Measurements from ENCODE around the gene CTAG2.
"Not testable (repeated sequence)": the region's sequence is repeated elsewhere in the genome, so short reads cannot be mapped to it uniquely, and the experiment has no call there.

Gene CTAG2

DNA sequence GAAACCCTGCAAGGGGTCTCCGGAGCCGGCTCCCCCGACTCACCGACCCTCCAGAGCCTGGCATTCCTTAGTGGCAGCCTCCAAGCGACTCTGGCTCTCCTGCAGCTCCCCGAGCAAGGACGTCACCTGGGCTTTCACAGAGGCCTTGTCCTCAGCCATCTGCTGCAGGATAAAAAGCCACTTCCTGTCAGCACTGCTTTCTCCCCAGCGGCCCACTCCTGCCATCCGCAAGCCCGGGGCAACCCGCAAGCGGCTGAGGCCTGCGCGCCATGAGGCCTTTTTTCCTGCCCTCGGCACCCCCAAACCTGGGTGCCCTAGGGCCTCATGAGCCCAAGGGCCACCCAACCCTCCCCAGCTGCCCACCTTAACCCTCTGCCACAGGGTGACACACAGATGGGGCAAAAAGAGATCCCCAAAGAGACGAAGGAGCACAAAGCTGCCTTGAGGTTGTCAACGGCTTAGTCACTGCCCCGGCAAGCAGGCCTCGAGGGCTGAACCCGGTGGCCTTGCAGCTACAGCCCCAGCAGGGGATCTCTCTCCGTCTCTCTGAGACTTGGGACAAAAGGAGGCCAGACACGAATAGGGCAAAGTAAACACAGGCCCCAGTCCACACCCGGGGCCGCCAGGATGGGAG lies 7.5 kb downstream of the CTAG2 start:
- not testable (repeated sequence) for DNase-seq

DNA sequence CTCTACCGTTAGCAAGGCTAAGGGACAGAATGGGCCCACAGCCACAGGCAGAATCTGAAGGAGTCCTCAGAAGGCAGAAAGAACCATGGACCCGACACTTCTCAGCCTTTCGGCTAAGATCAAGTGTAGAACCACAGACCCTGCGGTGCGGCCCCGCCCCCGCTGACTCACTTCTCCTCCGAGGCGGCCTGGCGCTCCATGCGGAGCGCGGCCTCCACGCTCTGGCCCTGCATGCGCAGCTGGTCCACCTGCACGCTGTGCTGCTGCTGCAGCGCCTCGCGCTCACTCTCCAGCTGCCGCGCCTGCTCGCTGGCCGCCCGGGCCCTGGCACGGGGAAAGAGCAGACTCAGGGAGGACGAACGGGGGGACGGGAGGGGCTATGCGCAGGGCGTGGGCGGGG lies 9.7 kb downstream of the CTAG2 start:
- not testable (repeated sequence) for DNase-seq

DNA sequence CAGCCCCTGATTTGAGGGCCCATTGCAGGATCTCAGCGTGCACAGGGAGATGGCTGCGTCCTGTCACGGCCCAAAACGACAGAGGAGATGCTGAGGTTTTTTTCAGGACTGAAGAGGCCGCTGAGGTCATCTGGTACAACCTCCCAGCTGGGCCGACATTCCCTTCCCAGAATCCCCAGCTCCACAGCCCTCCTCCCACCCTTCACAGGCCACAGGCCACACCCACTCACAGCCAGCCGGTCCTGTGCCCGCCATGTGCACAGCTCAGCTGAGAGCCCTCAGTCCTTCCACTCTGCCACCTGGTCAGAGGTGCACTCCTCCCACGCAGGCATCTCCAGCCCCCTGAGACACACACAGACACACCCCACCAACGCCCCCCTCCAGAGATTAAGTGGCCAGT lies 11.6 kb downstream of the CTAG2 start:
- not testable (repeated sequence) for DNase-seq

DNA sequence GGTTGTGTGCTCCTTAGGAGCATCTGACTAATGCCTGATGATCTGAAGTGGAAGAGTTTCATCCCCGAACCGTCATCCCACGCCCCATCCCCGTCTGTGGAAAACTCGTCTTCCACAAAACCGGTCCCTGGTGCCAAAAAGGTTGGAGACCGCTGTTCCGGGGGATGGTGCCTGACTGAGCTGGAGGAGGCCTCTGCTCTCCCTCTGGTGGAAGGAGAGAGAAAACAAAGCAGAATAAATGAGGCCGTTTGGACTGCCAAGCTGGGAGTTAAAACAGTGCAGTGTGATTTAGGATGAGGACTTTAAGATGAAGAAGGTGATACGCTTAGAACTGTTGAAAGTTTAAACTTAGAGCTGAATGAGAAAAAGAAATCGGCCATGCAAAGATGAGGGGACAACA lies 19.7 kb downstream of the CTAG2 start:
- DNase-seq: not testable (repeated sequence)

DNA sequence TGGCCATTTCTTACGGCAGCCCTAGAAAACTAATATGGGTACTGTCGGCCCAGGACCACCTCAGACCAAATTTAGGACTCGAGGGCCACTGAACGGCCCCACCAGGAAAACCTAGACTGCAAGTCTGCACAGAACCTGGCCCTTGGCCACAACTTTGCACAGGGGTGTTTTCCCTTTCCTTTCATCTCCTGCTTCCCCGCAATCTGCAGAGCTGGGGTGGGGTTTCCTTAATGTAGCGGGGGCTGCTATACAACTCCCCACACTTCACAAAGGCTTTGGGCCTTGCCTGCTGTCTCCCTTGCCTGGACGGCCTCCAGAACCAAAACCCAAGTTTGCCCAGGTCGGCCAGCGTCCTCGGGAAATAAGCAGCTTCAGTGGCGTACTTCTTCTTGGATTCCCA lies 22.4 kb downstream of the CTAG2 start:
- DNase-seq: not testable (repeated sequence)

DNA sequence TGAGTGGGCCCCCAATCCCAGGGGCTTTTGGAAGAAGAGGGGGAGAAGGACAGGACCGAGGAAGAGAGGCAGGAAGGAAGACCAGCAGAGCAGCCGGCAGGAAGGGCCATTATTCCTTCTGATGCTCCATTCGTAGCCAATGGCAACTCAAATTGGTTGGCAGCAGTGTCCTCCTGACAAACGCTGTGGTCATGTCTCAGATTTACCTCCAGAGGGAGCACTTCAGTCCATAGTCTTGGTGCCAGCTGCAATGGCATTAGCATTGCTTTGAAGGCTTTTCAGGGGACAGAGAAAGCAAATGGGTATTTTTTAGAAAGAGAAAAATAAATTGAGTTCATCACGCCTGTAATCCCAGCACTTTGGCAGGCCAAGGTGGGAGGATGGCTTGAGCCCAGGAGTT lies 24.4 kb downstream of the CTAG2 start:
- not testable (repeated sequence) for DNase-seq

DNA sequence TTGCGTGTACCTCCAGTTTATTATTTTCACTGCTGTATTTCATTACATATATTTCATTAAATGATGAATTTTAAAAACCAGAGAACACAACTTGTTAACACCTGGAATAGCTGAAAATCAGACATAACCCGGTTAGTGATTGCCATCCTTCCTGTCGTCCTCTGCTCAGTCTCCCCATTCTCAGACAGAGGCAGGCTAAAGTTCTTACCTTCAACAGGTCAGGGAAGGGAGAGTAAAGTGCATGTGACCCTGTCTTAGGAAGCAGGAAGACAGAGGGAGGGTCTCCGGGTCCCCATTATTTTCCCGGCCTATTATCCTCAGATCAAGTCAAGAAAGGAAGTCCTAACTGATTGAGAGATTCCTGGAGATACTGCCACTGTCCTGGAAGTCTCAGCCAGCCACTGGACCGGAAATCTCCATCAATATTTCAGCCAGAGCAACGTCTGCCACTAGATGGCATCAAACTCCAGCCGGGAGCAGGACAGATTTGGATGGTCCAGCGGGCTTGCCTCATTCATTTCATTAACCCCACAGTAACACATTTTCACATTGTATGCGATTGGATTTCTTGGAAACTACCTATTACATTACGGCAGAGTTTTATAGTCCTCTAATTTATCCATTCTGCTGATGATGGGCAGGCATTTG lies 32.5 kb downstream of the CTAG2 start:
- not testable (repeated sequence) for DNase-seq

DNA sequence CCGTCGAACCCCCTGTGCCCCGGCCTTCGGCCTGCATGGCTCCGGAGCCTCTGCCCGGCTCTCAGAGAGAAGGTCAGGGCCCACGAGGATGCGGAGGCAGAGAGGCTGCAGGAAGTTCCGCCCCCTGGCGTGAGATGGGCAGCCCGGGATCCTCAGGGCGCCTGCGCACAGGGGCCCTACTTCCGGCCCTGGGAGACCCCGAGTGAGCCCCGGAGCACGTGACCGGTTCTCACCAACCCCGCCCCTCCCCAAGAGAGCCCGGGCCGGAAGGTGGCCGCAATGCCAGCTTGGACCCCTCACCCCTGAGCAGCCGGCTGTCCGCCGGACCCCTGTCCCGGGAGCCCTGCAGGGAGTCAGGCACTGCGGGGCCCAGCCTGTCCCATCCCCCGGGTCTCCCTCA lies 34.2 kb downstream of the CTAG2 start, which contains the start of gene CTAG1B:
CTAG1B (minus strand) TSS at position 101 of the 400 bp plus-strand sequence; CDS start at position 37, 64 bp downstream.
- not testable (repeated sequence) for DNase-seq

DNA sequence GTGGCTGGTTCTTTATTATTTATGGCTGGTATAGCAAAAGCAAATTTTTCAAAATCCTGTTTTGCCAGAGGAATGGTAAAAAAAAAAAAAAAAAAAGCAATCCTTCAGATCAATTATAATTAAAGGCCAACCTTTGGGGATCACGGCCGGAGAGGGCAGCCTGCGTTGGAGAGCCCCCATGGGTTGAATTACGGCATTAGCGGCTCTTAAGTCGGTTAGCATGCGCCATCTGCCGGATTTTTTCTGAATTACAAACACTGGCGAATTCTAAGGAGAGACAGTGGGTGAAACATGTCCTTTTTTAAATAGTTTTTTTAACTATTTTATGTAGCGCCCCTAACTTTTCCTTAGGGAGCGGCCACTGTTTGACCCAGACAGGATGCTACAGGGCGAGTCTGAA lies 39.8 kb downstream of the CTAG2 start:
- DNase-seq: not testable (repeated sequence)

DNA sequence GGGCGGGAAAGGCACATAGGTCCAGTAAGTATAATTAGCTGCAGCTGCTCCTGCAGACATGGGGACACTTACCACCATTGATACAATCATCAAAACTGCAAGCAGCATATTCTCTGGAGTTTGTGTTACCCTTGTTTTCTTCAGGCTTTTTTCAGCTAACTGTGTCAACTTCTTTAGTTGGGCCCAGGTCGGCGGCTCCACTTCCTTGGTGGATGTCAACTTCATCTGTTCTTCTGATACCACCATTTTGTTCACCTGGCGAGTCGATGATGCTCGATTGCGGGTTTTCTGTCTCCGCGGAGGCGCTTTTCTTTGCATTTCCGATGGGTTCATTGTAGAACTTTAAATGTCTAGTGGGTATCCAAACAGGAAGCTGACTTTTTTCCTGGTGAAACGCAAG lies 42.2 kb downstream of the CTAG2 start:
- DNase-seq: not testable (repeated sequence)

DNA sequence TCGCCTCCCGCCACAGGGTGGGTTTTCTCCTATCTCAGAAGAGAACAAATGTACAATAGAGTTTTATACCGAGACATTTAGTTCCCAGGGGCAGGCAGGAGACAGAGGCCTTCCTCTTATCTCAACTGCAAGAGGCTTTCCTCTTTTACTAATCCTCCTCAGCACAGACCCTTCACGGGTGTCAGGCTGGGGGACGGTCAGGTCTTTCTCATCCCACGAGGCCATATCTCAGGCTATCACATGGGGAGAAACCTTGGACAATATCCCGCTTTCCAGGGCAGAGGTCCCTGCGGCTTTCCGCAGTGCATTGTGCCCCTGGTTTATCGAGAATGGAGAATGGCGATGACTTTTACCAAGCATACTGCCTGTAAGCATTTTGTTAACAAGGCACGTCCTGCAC lies 44.6 kb downstream of the CTAG2 start:
- DNase-seq: not testable (repeated sequence)

DNA sequence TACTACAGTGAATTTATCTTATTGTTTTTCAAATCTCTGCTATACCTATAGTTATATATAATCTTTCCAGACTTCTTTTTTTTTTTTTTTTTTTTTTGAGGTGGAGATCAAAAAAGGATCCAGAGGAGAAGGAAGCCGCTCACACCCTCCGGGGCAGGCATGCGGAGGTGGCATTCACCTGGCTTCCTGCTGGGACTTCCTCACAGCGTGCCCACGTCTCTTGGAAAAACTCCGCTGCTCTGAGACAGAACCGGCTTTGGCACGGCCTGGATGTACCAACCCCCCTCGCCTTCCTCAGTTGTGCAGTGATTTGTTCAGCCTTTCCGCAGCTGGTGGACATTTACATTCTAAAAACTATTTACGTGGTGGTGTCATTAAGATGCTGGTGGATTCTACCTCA lies 45.4 kb downstream of the CTAG2 start:
- not testable (repeated sequence) for DNase-seq

DNA sequence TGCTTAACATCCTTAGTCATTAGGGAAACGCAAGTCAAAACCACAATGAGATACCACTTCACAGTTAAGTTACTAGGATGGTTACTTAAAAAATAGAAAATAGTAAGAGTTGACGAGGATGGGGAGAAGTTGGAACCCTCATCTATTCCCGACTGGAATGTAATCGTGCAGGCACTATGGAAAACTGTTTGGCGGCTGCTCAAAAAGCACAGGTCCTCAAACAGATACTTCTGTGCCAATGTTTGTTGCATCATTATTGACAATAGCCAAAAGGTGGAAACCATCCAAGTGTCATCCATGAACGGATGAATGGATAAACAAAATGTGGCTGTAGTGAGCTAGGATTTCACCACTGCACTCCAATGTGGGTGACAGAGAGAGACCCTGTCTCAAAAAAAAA lies 46.0 kb downstream of the CTAG2 start:
- no peak for DNase-seq

DNA sequence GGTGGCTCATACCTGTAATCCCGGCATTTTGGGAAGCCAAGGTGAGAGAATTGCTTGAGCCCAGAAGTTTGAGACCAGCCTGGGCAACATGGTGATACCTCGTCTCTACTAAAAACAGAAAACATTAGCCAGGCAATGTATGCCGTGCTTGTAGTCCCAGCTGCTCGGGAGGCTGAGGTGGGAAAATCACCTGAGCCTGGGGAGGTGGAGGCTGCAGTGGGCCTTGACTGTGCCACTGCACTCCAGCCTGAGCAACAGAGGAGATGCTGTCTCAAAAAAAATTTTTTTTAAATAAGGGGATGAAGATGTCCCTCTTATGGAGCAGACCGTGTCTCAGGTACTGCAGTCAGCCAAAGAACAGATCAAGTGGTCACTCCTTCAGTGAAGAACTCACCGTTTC lies 47.8 kb downstream of the CTAG2 start:
- no peak for DNase-seq

DNA sequence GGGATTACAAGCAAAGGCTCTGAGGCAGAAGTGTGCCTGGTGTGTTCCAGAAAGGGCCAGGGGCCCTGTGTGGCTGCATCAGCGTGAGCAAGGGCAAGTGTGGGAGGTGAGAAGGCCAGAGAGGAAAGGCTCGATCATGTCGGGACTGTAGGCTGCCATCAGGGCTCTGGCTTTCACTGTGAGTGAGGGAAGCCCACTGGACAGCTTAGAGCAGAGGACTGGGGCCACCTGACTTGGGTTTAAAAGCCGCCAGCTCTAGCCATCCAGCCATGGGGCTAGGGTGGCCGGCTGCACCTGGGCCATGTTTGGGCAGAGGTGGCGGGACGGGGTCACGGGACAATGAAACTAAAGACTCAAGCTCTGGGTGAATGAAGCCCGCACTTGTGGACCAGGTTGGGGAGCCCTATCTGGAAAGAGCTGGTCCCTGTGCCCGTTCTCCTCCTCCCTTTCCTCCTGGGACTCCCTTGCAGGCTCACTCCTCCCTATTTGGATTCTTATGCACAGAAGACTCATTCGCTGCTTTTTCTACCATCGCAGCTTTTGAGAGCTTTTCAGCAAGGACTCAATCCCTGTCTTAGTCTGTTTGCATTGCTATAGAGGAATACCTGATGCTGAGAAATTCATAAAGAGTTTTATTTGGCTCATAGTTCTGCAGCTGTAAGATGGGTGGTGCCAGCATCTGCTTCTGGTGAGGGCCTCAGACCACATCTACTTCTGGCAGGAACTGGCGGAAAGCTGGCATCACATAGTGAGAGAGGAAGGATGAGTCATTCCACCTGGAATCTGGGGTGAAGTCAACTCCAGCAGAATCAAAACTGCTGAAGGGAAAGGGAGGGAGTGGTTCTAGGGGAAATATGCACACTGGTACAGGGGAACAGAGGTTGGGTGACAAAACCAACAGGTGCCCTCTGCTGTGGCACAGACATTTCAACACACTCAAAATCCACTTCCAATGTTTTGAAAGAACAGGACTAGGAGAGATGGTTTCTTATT lies 49.6 kb downstream of the CTAG2 start:
- DNase-seq: no peak

DNA sequence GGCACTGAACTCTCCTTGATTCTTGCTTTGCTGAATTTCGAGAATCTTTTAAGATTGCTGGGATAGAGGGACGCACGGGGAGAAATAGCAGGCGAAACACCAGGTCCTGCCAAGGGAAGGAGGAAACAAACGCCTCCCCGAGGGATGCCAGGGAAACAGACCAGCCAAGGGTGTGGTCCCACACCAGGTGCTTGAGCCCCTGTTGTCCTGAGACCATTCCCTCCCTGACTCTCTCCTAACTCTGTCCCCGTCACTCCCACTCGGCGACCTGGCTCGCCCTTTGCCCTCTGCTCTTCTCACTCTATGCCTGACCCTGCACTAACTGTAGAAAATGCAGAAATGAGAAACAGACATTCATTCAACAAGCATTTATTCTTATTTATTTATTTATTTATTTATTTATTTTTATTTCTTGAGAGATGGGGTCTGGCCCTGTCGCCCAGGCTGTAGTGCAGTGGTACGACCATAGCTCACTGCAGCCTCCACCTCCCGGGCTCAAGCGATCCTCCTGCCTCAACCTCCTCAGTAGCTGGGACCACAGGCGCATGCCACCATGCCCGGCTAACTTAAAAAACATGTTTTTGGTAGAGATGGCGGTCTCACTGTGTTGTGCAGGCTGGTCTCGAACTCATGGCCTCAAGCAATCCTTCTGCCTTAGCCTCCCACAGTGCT lies 50.5 kb downstream of the CTAG2 start:
- no peak for DNase-seq

DNA sequence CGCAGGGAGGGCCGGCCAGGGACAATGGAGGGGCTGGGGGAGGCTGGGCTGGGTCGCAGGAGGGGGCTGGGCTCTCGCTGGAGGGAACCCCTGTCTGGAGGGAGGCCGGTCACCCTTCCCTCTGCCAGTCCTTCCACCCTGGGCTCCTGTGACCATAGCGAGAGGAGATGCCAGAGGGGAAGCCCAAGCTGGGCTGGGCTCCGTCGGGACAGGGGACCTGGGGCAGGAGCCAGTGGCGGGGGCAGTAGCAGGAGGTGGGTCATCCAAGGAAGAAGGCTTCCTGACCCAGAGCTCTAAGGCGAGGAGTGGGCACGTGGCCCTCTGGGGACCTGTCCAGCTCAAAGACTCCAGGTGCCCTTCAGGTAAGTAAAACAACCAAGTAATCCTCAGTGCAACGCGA lies 51.2 kb downstream of the CTAG2 start:
- DNase-seq: no peak

Measured in stimulated activated CD4-positive, alpha-beta T cell treated with anti-CD3 and anti-CD28 coated beads, Interleukin-2, amount 100 ng/mL, for 48 hours (primary cell).